Ishikawa (cell line): ENCODE measurements around the gene PAPSS2.

Experiments used
- CEBPB ChIP-seq: IDR thresholded peaks from 2 replicates; pipeline ENCODE4 v1.6.1; 2012
- CREB1 ChIP-seq: IDR thresholded peaks from 2 replicates; pipeline ENCODE4 v1.6.1; 2012; ENCODE audit warnings: low read depth
- EGR1 ChIP-seq: IDR thresholded peaks from 2 replicates; pipeline ENCODE4 v1.6.1; 2012
- EP300 ChIP-seq: IDR thresholded peaks from 2 replicates; pipeline ENCODE4 v1.6.1; 2012; ENCODE audit warnings: borderline replicate concordance
- FOXM1 ChIP-seq: IDR thresholded peaks from 2 replicates; pipeline ENCODE4 v1.6.1; 2012; ENCODE audit warnings: low read depth, borderline replicate concordance
- NFIC ChIP-seq: IDR thresholded peaks from 2 replicates; pipeline ENCODE4 v1.6.1; 2012
- RAD21 ChIP-seq: IDR thresholded peaks from 2 replicates; pipeline ENCODE4 v1.6.1; 2012; ENCODE audit warnings: low read depth
- TAF1 ChIP-seq: IDR thresholded peaks from 2 replicates; pipeline ENCODE4 v1.6.1; 2012; ENCODE audit warnings: low read depth, mild to moderate bottlenecking
- TCF12 ChIP-seq: IDR thresholded peaks from 2 replicates; pipeline ENCODE4 v1.6.1; 2012; ENCODE audit warnings: low read depth
- TEAD4 ChIP-seq: IDR thresholded peaks from 2 replicates; pipeline ENCODE4 v1.6.1; 2012
- USF1 ChIP-seq: IDR thresholded peaks from 2 replicates; pipeline ENCODE4 v1.6.1; 2012
- YY1 ChIP-seq: IDR thresholded peaks from 2 replicates; pipeline ENCODE4 v1.6.1; 2012; ENCODE audit warnings: low read depth
- ZBTB7A ChIP-seq: IDR thresholded peaks from 2 replicates; pipeline ENCODE4 v1.6.1; 2012; ENCODE audit warnings: low read depth
- TF ChIP-seq, protein P1 (sequence below): IDR thresholded peaks from 2 replicates; pipeline ENCODE4 v1.6.1; 2012; ENCODE audit warnings: low read depth, mild to moderate bottlenecking
- TF ChIP-seq, protein P2 (sequence below): IDR thresholded peaks from 2 replicates; pipeline ENCODE4 v1.6.1; 2012

The PAPSS2 gene

DNA sequence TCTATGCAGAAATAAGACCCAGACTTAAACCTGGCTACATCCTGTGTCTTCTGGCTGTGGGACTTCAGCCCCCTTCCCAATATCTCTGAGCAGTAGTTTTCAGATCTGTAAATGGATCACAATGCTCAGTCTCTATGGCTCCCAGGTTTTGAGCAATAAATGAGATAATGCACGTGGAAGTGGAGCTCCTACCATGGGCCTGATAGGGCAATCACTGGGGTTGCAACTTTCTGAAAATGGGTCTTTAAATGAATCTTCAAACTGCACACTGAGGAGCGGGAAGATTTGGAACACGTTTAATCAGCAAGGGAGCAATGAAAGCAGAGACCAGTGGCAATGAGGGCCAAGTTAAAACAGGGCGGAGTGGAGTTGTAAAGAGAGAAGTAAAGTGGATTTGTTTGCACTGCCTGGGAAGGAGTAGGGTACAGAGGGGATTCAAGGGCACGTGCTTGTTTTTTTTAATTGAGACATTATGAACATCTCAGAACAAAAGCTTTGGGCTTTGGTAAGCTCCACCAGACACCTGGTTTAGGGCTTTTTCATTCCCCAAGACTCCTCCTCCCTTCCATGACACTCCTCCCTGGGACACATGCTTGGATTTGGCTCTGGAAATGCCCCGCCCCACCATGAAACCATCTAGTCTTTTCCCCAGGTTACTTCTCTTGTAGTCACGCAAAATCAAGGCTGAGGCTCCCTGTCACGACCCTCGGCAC is 42.7 kb downstream of the PAPSS2 start:
- no peak for TF ChIP-seq FOXM1
- TF ChIP-seq, protein P1, sequence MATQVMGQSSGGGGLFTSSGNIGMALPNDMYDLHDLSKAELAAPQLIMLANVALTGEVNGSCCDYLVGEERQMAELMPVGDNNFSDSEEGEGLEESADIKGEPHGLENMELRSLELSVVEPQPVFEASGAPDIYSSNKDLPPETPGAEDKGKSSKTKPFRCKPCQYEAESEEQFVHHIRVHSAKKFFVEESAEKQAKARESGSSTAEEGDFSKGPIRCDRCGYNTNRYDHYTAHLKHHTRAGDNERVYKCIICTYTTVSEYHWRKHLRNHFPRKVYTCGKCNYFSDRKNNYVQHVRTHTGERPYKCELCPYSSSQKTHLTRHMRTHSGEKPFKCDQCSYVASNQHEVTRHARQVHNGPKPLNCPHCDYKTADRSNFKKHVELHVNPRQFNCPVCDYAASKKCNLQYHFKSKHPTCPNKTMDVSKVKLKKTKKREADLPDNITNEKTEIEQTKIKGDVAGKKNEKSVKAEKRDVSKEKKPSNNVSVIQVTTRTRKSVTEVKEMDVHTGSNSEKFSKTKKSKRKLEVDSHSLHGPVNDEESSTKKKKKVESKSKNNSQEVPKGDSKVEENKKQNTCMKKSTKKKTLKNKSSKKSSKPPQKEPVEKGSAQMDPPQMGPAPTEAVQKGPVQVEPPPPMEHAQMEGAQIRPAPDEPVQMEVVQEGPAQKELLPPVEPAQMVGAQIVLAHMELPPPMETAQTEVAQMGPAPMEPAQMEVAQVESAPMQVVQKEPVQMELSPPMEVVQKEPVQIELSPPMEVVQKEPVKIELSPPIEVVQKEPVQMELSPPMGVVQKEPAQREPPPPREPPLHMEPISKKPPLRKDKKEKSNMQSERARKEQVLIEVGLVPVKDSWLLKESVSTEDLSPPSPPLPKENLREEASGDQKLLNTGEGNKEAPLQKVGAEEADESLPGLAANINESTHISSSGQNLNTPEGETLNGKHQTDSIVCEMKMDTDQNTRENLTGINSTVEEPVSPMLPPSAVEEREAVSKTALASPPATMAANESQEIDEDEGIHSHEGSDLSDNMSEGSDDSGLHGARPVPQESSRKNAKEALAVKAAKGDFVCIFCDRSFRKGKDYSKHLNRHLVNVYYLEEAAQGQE = no peak
- TF ChIP-seq, protein P2, sequence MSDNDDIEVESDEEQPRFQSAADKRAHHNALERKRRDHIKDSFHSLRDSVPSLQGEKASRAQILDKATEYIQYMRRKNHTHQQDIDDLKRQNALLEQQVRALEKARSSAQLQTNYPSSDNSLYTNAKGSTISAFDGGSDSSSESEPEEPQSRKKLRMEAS = no peak
- no peak for TF ChIP-seq CREB1
- TF ChIP-seq RAD21 = no peak
- TF ChIP-seq USF1 = no peak
- TF ChIP-seq CEBPB = no peak
- no peak for TF ChIP-seq YY1
- no peak for TF ChIP-seq EP300
- TF ChIP-seq EGR1 = no peak
- TF ChIP-seq TEAD4 = no peak
- no peak for TF ChIP-seq TAF1
- TF ChIP-seq NFIC = no peak
- no peak for TF ChIP-seq ZBTB7A
- TF ChIP-seq TCF12 = no peak

GRCh38 chr10:87702973-87703294 is 43.3 kb downstream of the PAPSS2 start:
- no peak for TF ChIP-seq TCF12
- TF ChIP-seq TEAD4 = no peak
- TF ChIP-seq FOXM1 = no peak
- TF ChIP-seq EP300 = no peak
- no peak for TF ChIP-seq YY1
- TF ChIP-seq NFIC = no peak
- TF ChIP-seq CEBPB = no peak
- TF ChIP-seq EGR1 = no peak
- TF ChIP-seq USF1 = no peak
- TF ChIP-seq TAF1 = no peak
- TF ChIP-seq CREB1 = no peak

GRCh38 chr10:87703771-87704170 is 44.1 kb downstream of the PAPSS2 start:
- no peak for TF ChIP-seq FOXM1
- TF ChIP-seq USF1 = no peak
- no peak for TF ChIP-seq EGR1
- no peak for TF ChIP-seq TAF1
- TF ChIP-seq ZBTB7A = no peak
- TF ChIP-seq, protein P1 = no peak
- TF ChIP-seq TCF12 = no peak
- TF ChIP-seq YY1 = no peak
- no peak for TF ChIP-seq CEBPB
- TF ChIP-seq TEAD4 = no peak
- TF ChIP-seq RAD21 = no peak
- TF ChIP-seq EP300 = no peak
- TF ChIP-seq NFIC = no peak
- no peak for TF ChIP-seq CREB1

DNA sequence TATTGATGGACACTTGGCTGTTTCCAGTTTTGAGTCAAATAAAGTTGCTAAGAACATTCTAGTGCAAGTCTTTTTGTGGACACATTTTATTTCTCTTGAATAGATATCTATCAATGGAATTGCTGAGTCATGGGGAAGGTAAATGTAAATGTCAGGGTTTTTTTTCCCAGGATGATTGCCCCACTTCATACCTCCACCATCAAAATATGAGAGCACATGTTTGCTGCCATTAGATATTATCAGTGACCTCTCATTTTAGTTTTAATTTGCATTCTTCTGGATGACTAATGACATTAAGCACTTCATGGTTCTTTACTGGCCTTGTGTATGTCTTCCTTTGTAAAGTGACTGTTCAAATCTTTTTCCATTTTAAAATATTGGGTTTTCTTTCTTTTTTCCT is 45.7 kb downstream of the PAPSS2 start:
- TF ChIP-seq, protein P1 = no peak
- no peak for TF ChIP-seq TAF1
- no peak for TF ChIP-seq ZBTB7A
- no peak for TF ChIP-seq CEBPB
- TF ChIP-seq YY1 = no peak
- TF ChIP-seq, protein P2 = no peak
- no peak for TF ChIP-seq CREB1
- TF ChIP-seq FOXM1 = no peak
- no peak for TF ChIP-seq TEAD4
- TF ChIP-seq NFIC = no peak
